SKM-1 treated with dmso at 0.1 percent for 144 hours (cell line): ENCODE data around the gene CTRB1.

ENCODE experiments used
- DNase-seq: peaks from one replicate; lab custom pipeline; 2025; ENCODE audit not compliant: unreplicated experiment; lab: John Stamatoyannopoulos, UW

CTRB1 gene

GRCh38 chr16:75252946-75253911 lies 34.4 kb downstream of the CTRB1 start:
- no peak for DNase-seq

DNA sequence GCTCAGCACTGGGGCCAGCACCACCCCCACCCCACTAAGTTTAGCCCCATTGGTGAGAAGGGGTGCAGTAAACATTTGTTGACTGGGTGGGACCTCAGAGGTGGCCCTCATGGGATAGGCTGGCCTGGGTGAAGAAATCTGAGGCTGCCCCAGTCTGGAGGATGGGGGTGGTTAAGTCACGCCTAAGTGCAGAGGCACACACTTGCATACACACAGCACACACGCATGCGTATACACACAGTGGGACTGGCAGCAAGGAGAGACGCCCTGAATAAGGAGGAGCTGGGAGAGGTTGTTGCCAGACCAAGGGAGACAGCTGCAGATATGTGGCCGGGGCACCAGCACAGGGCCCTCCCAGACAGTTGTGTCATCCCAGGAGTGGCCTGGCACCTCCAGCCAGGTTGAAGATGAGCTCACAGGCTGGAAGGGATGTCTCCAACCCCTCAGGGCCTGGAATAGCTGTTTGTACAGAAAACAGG lies 35.6 kb downstream of the CTRB1 start:
- no peak for DNase-seq

DNA sequence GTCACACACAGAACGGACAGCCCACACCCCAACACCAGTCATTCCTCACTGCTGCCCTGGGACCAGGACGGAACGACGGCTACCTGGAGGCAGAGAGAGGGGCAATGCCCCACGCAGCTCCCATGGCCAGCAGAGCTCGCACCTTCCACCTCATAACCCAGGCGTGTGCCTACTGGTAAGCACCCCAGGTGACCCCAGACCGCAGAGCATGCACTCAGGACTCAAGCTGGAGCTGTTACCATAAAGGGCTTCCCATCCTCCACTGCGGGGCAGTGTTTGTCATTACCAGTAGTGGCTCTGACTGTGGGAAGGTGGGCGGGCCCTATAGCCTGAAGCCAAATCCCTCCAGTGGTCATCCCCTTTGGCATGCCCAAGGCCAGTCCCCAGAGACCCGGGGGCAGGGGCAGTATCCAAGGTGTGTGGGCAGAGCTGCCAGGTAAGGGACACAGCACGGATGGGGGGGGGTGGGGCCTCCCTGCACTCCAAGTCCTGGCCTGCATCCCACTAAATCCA lies 37.3 kb downstream of the CTRB1 start:
- DNase-seq = no peak

GRCh38 chr16:75256696-75257343 lies 38.0 kb downstream of the CTRB1 start:
- DNase-seq = no peak

- no peak for DNase-seq
Observed at GRCh38 chr16:75257886-75258806, 39.4 kb downstream of the CTRB1 start.

- DNase-seq = no peak
Observed at GRCh38 chr16:75258807-75259141, 40.0 kb downstream of the CTRB1 start.

- DNase-seq = no peak
Observed at GRCh38 chr16:75260851-75261589, 42.2 kb downstream of the CTRB1 start.

- DNase-seq = no peak
Observed at GRCh38 chr16:75261590-75262078, 42.8 kb downstream of the CTRB1 start.

- DNase-seq = no peak
Observed at GRCh38 chr16:75262104-75262799, 43.5 kb downstream of the CTRB1 start.

GRCh38 chr16:75262800-75263127 lies 44.0 kb downstream of the CTRB1 start:
- no peak for DNase-seq

- DNase-seq = no peak
Observed at GRCh38 chr16:75263291-75263962, 44.6 kb downstream of the CTRB1 start.

GRCh38 chr16:75263963-75264445 lies 45.2 kb downstream of the CTRB1 start:
- DNase-seq = no peak

GRCh38 chr16:75264457-75264998 lies 45.7 kb downstream of the CTRB1 start:
- no peak for DNase-seq

- DNase-seq = no peak
Observed at GRCh38 chr16:75264999-75265910, 46.5 kb downstream of the CTRB1 start.

DNA sequence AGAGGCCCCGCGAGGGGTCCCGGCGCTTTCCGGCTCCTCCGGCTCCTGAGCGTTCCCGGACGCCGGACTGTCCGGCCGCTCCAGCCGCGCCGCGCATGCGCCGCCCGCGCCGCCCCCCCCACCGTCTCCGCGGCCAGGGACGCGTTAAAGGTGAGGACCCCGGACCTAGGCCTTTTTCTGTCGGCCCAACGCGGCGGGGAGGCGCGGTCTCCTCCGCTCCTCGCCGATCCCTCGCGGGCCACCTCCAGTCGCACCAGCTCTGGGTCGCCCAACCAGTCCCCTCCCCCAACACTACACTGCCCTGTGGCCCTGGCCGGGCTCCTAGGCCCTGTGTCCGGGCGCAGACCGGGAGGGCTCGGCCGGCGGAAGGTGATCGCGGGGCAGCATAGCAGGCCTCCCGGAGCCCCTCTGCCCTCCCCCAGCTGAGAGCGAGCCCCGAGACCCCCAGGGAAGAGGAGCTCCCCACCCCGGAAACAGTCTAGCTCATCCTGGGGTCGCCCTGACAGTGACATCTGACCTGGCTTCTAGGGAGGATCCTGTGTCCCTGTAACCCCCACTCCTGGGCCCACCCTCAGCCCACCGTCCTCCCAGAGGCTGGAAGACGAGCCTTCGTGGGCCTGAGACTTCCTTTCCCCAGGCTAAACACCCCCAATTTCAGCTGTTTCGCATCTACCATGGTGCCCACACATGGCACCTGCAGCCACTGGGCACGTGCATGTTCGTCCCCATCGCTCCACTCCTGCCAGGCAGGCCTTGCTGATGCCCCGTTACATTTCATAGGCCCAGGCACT lies 47.3 kb downstream of the CTRB1 start:
- DNase-seq = no peak

- DNase-seq = no peak
Observed at GRCh38 chr16:75266738-75267630, 48.2 kb downstream of the CTRB1 start.
